HepG2 (cell line): ENCODE measurements around the gene ZDHHC14.

Source experiments
- ETV6 ChIP-seq: sonication (generic); formaldehyde crosslinking; conservative IDR thresholded peaks from 2 replicates; pipeline ENCODE4 v1.4.0; 2020; ENCODE audit warnings: missing genetic modification reagents
- ZNF3 ChIP-seq: IDR thresholded peaks from 2 replicates; pipeline ENCODE4 v1.7.0; 2017; ENCODE audit warnings: inconsistent platforms
- ZNF460 ChIP-seq: sonication (generic); formaldehyde crosslinking; IDR thresholded peaks from 2 replicates; pipeline ENCODE4 v1.5.1; 2020; ENCODE audit warnings: missing genetic modification reagents, mild to moderate bottlenecking, borderline replicate concordance

DNA sequence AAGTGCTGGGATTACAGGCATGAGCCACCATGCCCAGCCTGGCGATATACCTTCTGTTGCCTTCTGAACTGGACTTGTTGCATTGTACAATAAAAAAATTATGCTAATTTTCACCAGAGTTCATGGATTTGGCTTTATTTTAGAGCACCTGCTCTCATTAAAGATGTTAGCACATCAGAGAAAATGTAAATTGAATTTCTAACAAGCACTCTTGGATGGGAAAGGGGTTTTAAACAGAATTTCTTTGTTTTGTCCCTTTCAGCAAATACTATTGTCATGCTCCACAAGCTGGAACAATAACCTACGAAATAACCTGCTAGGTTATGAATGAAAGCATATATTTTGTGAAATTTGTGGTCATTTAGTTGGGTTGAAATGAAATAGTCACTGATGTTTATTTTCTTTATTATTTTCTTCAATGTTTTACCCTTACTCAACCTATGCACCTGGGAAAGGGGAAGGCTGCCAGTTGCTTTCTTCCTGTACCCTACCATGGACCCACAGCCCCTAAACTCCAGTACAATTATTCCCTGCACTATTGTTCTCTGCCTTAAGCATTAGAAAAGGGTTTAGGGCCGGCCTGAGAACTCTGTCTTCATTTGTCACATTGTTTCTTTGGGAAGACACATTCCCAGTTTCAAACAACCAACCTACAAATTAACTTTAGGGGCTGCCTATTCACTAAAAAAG, 22.2 kb downstream of the ZDHHC14 start:
- no peak for TF ChIP-seq ETV6
- TF ChIP-seq ZNF460 (CRISPR knock-in tag), result no peak
- TF ChIP-seq ZNF3 (CRISPR knock-in tag), result no peak
